ENCODE measurements around the gene OR6S1.
"Not testable (repeated sequence)": the region's sequence is repeated elsewhere in the genome, so short reads cannot be mapped to it uniquely, and the experiment has no call there.

Gene OR6S1

DNA sequence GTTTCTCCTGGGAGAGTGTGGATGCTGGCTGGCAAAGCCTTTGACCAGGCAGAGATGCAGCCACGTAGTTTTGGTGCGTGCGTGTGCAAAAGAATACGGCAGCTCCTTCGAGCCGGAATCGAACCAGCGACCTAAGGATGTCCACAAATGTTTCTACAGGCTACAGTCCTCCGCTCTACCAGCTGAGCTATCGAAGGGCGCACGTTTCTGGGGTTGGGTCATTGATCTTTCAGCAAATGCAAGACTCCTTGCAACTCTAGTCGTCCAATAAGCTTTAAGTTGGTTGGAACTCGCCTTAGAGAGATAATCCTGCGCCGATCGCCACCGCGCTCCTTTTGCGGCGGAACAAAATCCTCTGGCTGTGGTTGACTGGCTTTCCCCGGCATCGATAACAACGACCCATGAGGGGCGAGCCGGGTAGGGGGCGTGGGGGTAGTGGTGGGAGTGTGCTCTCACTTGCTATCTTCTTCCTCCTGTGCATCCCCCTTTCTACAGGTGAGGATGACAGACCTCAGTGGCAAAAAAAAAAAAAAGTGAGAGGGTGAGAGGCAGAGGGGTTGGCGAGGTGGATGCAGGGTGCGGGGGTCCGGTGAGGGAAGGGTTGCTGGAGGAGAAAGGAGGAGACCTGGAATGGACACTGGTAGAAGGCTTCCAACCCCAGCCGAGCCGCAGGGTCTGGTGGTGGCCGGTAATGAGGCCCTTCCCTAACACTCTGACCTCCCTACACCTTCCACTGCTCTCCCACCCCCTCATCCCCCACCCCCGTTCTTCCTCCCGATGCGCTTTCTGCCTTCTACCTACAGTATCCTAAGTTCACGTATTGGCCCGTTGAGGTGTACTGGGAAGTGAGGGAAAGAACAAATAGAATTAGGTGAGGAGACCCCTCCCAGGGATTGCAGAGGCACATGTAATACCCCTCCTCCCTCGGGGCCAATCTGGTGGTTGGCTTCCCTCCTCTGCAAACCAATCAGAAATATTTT is 11.8 kb upstream of the OR6S1 start:
- in situ Hi-C loops (cut with HindIII; ENCODE audit: low sequenced_read_pairs), result no loop called here
- peak; percentile 42 for DNase-seq (ENCODE audit: low read depth, low spot score)
- peak overlapping the region; percentile 14 for H3K4me3 ChIP-seq (ENCODE audit: low read depth, low read length)
- TF ChIP-seq, protein P1, sequence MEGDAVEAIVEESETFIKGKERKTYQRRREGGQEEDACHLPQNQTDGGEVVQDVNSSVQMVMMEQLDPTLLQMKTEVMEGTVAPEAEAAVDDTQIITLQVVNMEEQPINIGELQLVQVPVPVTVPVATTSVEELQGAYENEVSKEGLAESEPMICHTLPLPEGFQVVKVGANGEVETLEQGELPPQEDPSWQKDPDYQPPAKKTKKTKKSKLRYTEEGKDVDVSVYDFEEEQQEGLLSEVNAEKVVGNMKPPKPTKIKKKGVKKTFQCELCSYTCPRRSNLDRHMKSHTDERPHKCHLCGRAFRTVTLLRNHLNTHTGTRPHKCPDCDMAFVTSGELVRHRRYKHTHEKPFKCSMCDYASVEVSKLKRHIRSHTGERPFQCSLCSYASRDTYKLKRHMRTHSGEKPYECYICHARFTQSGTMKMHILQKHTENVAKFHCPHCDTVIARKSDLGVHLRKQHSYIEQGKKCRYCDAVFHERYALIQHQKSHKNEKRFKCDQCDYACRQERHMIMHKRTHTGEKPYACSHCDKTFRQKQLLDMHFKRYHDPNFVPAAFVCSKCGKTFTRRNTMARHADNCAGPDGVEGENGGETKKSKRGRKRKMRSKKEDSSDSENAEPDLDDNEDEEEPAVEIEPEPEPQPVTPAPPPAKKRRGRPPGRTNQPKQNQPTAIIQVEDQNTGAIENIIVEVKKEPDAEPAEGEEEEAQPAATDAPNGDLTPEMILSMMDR (IDR thresholded peaks at IDR 0.05; ENCODE audit: low read depth, low read length), result no peak

DNA sequence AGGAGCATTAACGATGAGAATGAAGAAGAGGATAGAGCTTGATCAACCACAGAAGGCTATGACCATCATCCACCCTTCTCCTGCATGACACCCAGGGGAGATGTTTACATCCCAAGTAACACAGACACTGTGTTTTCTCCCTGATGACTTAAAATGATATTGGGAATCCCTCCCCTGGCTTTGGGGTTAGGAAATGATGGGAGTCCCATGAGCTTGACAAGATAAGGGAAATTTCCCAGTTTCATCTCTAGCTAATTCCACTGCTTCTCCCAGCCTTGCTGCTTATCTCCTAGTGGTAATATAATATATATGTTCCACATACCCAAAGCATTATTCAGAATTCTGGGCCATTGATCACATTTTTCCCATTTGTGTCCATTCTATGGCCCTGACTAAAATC is 4.0 kb upstream of the OR6S1 start:
- in situ Hi-C loops (cut with HindIII; ENCODE audit: low sequenced_read_pairs), result no loop called here
- H3K4me3 ChIP-seq (ENCODE audit: low read depth, low read length), result no peak overlapping the region
- TF ChIP-seq, protein P1 (IDR thresholded peaks at IDR 0.05; ENCODE audit: low read depth, low read length), result no peak
- no peak for DNase-seq (ENCODE audit: low read depth, low spot score)

DNA sequence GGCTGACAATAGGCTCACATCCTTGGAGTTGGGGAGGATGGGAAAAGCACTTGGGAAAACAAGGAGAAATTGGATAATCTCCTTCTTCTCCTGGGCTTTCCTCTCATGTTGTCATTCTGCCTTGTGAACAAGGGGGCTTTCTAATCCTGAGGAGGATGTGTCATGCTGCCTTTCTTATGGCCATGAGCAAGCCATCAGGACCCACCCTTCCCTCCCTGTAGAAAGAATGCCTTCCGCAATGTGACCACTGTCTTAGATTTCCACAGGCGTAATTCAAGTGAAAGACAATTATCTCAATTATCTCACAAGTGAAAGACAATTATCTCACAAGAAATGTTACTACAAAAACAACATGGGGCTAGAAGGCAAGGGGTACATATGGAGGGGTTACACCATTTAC is 3.0 kb upstream of the OR6S1 start:
- DNase-seq (ENCODE audit: low read depth, low spot score), result no peak
- no peak overlapping the region for H3K4me3 ChIP-seq (ENCODE audit: low read depth, low read length)
- TF ChIP-seq, protein P1 (IDR thresholded peaks at IDR 0.05; ENCODE audit: low read depth, low read length), result no peak
- in situ Hi-C loops (cut with HindIII; ENCODE audit: low sequenced_read_pairs), result no loop called here

DNA sequence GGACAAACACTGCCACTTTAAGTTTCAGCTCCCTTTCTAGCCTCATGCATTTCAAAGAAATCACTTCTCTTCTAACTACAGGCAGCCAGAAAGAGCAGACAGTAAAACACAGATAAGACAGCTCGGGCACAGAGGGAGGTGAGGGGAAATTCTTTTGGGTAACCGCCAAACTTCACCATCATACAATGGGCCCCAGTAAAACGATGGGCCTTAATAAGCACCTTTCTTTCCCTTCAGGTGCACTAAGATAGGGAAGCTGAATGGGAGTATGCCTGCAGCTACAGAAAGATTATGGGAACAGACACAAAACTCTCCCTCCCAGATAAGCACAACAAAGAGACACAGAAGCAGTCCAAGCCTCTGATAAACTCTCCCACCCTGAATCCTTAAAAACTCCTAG is 1.3 kb upstream of the OR6S1 start:
- DNase-seq (ENCODE audit: low read depth, low spot score); H3K4me3 ChIP-seq (ENCODE audit: low read depth, low read length); in situ Hi-C loops (cut with HindIII; ENCODE audit: low sequenced_read_pairs): not testable (repeated sequence)

DNA sequence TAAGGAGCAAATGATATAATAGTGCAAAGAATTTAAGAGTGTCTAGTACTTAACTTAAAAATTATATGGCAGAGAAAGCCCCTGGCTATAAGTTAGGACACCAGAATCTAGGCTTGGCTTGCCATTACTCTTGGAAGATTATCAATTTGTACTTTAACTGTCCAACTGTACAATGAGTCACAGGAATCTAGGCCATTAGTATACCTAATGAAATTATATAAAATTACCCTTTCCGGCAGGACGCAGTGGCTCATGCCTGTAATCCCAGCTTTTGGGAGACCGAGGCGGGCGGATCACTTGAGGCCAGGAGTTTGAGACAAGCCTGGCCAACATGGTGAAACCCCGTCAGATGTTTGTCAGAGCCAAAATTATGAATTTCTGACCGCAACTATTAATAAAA is 691 bp upstream of the OR6S1 start:
- H3K4me3 ChIP-seq (ENCODE audit: low read depth, low read length), result no peak overlapping the region
- in situ Hi-C loops (cut with HindIII; ENCODE audit: low sequenced_read_pairs), result no loop called here
- DNase-seq (ENCODE audit: low read depth, low spot score), result no peak
- TF ChIP-seq, protein P1 (IDR thresholded peaks at IDR 0.05; ENCODE audit: low read depth, low read length), result no peak

DNA sequence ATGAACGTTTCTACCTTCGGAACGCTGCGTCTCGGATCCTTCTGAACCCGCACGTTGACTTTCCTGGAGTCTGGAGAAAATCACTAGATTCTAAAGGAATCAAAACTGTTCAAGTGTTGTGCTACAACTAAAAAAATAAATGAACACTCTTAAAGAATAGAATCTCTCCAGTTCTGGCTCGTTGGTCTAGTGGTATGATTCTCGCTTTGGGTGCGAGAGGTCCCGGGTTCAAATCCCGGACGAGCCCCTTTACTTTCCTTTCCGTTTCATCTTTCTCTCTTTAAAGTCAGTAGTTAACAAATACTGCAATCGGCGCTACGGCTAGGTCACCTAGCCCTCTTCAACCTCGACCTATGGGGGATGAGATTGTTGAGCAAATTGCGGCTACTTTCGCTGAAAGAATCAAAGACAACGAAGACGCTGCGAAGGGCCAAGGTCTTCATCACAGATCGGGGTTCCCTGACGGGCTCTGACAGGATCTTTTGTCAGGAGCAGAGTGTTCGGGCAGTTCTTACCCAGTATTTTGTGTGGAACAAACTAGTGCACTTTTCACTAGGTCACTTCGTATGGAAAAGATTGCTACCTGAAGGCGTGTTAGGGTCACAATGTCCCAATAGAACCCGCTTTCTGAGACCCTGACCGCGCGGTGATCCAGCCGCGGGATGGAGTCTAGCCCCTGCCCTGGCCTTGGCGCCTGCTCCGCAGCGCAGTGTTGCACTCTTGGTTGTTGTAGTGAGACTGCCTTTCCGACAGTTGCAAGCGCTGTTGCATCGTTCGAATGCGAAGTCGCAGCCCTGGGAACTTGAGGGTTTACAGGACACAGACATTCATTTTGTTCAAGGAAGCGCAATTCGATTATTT is 8.4 kb downstream of the OR6S1 start:
- in situ Hi-C loops (cut with HindIII; ENCODE audit: low sequenced_read_pairs), result no loop called here
- peak; percentile 87 for DNase-seq (ENCODE audit: low read depth, low spot score)
- TF ChIP-seq, protein P1 (IDR thresholded peaks at IDR 0.05; ENCODE audit: low read depth, low read length), result no peak
- peak overlapping the region; percentile 30 for H3K4me3 ChIP-seq (ENCODE audit: low read depth, low read length)

Data from astrocyte of the spinal cord (primary cell).